HG03095 (cell line): ENCODE measurements around the gene MYOC.
"Not testable (repeated sequence)": the region's sequence is repeated elsewhere in the genome, so short reads cannot be mapped to it uniquely, and the experiment has no call there.

Experiments
- ATAC-seq: cut with Tn5 transposase; IDR thresholded peaks from one replicate; pipeline ENCODE4 v1.9.1; 2021; ENCODE audit warnings: moderate library complexity; ENCODE audit not compliant: unreplicated experiment

The MYOC gene

DNA sequence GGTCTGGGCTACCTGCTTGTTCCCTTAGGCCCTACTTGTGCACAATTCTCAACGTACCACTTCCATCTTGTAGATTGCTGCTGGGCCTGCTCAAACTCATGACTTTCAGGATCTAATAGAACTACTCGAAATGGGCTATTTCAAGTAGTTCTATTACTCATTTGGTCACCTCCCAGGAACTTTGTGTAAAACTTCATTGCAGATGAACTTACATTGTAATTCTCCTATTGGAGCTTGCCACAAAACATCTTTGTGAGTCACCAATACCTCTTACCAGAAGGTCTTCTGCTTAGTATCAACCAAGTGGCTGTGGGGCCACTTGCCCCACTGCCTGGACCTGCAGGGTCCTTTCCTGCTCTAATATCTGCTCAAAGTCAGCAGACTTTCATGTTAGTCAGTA, 41.2 kb downstream of the MYOC start:
- no peak for ATAC-seq

DNA sequence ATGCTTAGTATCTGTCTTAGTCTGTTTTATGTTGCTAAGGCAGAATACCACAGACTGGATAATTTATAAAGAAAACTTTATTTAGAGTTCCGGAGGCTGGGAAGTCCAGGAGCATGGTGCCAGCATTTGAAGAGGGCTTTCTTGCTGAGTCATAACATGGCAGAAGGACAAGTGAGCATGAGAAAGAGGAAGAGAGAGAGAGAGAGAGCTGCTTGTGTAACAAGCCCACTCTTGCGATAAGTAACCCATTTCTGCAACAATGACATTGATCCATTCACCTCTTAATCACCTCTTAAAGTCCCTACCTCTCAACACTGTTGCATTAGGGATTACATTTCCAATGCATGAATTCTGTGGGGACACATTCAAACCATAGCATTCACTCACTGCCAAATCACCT, 42.1 kb downstream of the MYOC start:
- ATAC-seq, result no peak

DNA sequence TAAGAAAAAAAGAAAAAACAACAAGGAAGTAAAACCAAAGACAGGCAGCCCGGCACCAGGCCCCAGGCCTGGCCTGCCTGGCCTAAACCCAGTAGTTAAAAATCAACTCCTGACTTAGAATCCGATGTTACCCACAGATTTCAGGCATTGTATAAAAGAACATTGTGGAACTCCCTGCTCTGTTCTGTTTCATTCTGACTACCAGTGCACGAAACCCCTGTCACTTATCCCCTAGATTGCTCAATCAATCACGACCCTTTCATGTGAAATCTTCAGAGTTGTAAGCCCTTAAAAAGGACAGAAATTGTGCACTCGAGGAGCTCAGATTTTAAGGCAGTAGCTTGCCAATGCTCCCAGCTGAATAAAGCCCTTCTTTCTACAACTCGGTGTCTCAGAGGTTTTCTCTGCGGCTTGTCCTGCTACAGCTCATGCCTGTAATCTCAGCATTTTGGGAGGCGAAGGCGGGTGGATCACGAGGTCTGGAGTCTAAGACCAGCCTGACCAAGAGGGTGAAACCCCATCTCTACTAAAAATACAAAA, 46.0 kb downstream of the MYOC start:
- no peak for ATAC-seq

DNA sequence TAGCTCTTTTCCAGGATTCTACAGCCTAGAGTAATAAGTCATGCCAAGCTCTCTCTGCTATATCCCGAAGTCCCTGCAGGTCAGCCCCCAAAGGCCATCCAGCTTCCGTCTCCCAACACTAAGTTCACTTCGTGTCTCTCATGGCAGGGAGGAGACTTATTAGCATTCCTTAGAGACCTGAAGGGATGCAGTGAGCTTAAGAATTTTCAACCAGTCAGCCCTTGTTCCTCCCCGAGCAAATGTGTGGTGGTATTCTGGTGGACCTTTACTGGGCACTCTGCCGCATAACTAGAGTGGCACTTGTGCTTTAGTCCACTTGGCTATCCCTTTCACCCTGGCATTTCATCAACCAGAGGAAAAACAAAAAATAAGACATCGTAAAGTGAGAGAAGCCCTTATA, 49.4 kb downstream of the MYOC start:
- ATAC-seq, result not testable (repeated sequence)

DNA sequence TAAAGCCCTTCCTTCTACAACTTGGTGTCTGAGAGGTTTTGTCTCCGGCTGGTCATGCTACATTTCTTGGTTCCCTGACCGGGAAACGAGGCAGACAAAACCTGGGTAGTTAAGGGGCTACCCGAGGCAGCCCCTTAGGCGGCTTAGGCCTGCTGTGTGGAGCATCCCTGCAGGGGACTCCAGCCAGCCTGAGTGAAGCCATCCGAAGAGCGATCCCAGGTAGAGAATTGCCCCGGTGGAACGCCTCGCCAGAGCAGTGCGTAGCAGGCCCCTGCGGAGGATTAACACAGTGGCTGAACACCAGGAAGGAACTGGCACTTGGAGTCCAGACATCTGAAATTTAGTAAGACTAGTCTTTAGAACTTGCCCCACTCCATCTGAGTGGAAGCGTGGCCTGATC, 51.6 kb downstream of the MYOC start:
- no peak for ATAC-seq

DNA sequence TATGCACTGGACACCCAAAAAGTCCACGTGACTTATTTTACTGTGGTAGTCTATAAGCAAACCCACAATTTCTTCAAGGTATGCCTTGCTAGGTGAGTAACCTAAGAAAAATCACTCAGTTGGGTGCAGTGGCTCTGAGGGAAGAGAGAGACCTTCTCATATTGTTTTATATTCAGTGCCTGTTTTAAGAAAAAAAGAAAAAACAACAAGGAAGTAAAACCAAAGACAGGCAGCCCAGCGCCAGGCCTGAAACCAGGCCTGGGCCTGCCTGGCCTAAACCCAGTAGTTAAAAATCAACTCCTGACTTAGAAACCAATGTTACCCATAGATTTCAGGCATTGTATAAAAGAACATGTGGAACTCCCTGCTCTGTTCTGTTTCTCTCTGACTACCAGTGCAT, 52.2 kb downstream of the MYOC start:
- ATAC-seq, result not testable (repeated sequence)

DNA sequence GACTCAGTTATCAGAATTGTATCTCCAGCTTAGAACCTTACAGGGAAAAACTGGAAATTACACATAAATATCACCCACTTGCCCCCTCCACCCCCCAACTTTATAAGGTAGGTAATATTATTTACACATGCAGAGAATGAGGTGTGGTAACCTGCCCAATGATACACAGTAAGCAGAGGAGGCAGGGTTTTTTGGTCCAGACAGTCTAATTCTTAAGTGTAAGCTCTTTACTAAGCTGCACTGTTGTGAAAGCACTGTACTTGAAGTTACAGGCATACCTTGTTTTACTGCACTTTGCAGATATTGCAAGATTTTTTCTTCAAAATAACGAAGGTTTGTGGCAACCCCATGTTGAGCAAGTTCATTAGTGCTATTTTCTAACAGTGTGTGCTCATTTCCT, 55.3 kb downstream of the MYOC start:
- no peak for ATAC-seq

DNA sequence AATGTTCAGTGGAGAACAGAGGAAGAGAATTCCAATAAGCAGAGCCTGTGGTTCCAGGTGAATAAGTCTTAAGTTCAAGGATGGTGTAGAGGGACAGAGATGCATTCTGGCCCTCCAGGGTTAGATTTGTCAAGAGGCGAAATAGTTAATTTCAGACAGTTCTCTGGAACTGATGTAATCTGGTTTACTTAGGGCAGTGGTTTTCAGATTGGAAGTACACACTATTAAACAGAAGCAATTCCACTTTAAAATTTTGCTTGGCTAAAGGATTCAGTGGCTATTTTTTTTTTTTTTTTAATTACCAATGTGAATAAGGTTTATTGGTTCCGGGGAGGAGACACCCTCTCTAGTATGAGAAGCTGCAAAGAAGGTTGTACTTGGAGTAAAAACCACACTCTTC, 55.8 kb downstream of the MYOC start:
- no peak for ATAC-seq

DNA sequence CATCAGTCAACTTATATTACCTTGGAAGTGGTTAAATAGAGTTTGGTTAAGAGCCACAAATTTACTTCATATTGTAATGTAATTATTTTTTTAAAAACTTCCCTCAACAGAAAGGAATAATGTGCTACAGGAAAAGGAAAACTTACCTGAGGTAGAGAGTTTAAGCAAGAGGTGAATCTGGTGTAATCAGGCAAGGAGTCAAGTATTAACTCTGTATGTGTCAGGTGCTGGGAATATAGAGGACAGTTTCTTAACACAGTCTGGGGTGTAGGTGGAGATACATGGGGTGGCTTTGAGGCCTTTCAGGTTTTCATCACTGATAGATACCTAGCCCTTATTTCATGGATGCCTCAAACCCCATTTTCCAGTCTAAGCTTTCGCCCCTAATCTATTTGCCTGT, 56.4 kb downstream of the MYOC start:
- no peak for ATAC-seq

DNA sequence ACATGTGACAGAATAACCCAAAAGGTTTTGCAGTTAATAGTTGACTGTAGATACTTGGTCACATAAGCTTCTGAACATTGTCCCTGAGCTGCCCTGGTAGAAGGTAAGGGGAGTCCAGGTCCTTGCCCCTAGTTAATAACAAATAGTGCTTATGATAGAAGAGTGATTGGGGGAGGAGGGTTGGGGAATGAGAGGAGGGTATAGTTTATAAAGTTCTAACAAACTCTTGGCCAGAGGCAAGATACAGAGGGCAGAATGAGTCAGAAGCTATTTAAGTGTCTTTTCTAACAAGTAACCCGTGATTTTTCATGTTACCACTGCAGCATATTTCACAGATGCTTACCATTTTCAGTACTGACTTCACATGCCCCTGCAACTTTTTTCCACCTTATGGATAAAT, 57.2 kb downstream of the MYOC start:
- no peak for ATAC-seq

DNA sequence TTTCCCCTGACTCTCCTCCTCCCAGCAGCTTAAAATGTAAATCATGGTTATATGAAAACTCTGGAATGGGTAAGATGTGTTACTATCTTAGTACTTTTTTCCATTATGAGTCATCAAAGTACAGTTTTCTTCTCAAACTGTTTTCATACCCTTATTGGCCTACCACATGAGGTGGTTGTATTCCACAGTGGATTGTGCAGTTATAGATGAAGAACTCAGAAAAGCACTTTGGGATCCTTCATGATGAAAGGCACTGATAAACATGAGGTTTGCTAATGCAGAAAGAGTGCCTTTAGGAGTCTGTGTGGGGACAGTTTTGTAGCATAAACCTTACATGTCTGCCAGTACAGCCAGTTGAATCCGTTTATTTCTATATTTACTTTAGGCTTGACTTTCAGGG, 62.5 kb downstream of the MYOC start:
- ATAC-seq, result no peak

DNA sequence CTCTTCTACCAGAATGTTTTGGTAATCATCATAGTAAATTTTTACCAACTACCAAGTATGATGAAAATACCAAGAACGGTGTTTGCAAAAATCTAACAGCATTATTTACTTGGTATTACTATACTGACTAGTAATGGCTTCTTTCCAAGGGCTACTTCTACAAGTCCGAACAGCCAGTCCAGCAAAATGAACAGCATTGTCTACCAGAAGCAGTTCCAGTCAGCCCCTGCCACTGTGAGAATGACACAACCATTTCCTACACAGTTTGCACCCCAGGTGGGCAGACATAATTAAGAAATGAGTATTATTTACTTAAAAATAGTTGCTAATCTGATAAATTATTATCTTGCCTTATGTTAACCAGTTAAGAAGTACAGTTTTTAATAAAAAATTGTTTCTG, 64.3 kb downstream of the MYOC start:
- no peak for ATAC-seq

DNA sequence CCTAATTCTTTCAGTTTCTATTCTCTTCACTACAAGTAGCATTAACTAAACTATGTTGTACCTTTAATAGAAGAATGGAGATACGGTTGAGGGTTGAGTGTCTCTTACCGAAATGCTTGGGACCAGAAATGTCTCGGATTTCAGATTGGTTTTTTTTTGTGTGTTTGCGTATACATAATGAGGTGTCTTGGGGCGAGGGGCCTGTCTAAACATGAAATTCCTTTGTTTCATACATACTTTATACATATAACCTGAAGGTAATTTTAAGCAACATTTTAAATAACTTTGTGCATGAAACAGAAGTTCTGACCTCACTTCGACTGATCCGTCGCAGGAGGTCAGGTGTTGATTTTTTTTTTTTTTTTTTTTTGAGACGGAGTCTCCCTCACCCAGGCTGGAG, 66.8 kb downstream of the MYOC start:
- no peak for ATAC-seq
